ENCODE results near the gene EVI2B.

GRCh38 chr17:31275116-31275515 lies 38.7 kb downstream of the EVI2B start:
- TF ChIP-seq CTCF (IDR thresholded peaks at IDR 0.05; ENCODE audit: poor library complexity, severe bottlenecking) = no peak
- no peak for TF ChIP-seq POLR2AphosphoS5 (IDR thresholded peaks at IDR 0.05)
- no peak for TF ChIP-seq TAF1 (IDR thresholded peaks at IDR 0.05; ENCODE audit: low read depth)
- no peak for TF ChIP-seq SMC3 (conservative IDR thresholded peaks at IDR 0.05; ENCODE audit: poor library complexity)
- no peak for TF ChIP-seq EZH2 (IDR thresholded peaks at IDR 0.05; ENCODE audit: borderline replicate concordance, insufficient read depth, low read length, poor library complexity, severe bottlenecking)
- TF ChIP-seq RAD21 (conservative IDR thresholded peaks at IDR 0.05) = no peak
- TF ChIP-seq REST (IDR thresholded peaks at IDR 0.05; ENCODE audit: borderline replicate concordance) = no peak
